Stimulated activated naive B cell treated with anti-CD40 and anti-IgM and Interleukin-4, amounts not matched to agents 10 μg/mL and 1 μg/mL and 100 μg/mL, for 72 hours (primary cell): ENCODE results near the gene KRT7.
"Not testable (repeated sequence)": the region's sequence is repeated elsewhere in the genome, so short reads cannot be mapped to it uniquely, and the experiment has no call there.

Experiments used
- ATAC-seq, 2 donors: fragments of 150-1000 bp; cut with Tn5 transposase; replicated peaks; 2 replicates each; pipeline ENCODE4 v1.10.0; 2021; ENCODE audit warnings: moderate library complexity in 1 of 2
- DNase-seq: peaks from one replicate; pipeline ENCODE4 v3.0.0; 2021
- H3K27ac Mint-ChIP-seq: one replicate; pipeline ENCODE4 v1.8.0; 2022; ENCODE audit warnings: mild to moderate bottlenecking, mixed read lengths
- H3K27me3 Mint-ChIP-seq, 2 donors: one replicate each; pipeline ENCODE4 v1.8.0; 2022; ENCODE audit warnings: mixed read lengths in 2 of 2
- H3K36me3 Mint-ChIP-seq, 2 donors: one replicate each; pipeline ENCODE4 v1.8.0; 2022; ENCODE audit warnings: mixed read lengths in 2 of 2, mild to moderate bottlenecking in 1 of 2
- H3K4me1 Mint-ChIP-seq, 2 donors: one replicate each; pipeline ENCODE4 v1.8.0; 2022; ENCODE audit warnings: mixed read lengths in 2 of 2, mild to moderate bottlenecking in 1 of 2
- H3K4me3 Mint-ChIP-seq, 2 donors: one replicate each; pipeline ENCODE4 v1.8.0; 2022; ENCODE audit warnings: mild to moderate bottlenecking in 2 of 2, mixed read lengths in 2 of 2, moderate library complexity in 1 of 2
- H3K9me3 Mint-ChIP-seq, 2 donors: one replicate each; pipeline ENCODE4 v1.8.0; 2022; ENCODE audit warnings: mixed read lengths in 2 of 2, mild to moderate bottlenecking in 1 of 2

KRT7 gene

DNA sequence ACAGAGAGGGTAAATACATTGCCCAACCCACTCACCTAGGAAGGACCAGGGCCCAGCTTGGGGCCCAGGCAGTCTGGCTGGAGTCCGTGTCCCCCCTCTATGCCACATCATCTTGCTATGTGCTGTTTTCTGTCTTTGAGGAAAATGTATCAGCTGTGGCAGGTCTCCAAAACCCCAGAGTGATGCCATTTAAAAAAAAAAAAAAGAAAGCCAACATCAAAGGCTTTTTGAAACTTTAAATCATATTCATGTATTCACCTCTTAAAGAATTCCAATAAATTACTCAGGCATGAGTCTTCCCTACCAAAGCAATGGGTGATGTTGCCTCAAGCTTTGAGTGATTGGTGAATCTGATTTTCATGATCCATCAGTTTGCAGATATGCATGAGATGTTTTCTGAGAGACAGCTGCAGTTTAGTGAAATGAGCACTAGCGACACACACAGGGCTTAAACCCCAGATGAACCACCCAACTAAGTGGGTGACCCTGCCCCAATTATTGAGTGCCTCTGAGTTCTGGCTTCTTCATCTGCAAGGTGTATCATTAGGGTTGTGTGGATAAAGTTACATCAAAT is 52.2 kb downstream of the KRT7 start:
- Mint-ChIP-seq H3K27ac (no peak overlapping the region), H3K27me3 (peaks cover 16 to 21% of the 10 kb centered on the region in 2 donors)
- no peak for DNase-seq

GRCh38 chr12:52285851-52286530 is 52.9 kb downstream of the KRT7 start:
- H3K9me3 Mint-ChIP-seq: no peaks in the 10 kb centered on the region
- DNase-seq (no peak), ATAC-seq (no peak)
- no peak overlapping the region for H3K4me3 Mint-ChIP-seq
- H3K27ac Mint-ChIP-seq: no peak overlapping the region
- H3K27me3 Mint-ChIP-seq: peaks cover 14 to 19% of the 10 kb centered on the region in 2 donors
- peaks cover 4 to 10% of the 10 kb centered on the region in 2 donors for H3K4me1 Mint-ChIP-seq
- no peaks in the 10 kb centered on the region for H3K36me3 Mint-ChIP-seq

More for the DNA sequence above, 52.2 kb downstream of the KRT7 start:
- Mint-ChIP-seq H3K4me3 (no peak overlapping the region), H3K4me1 (peaks cover 4 to 10% of the 10 kb centered on the region in 2 donors), H3K36me3 (no peaks in the 10 kb centered on the region), H3K9me3 (no peaks in the 10 kb centered on the region)
- ATAC-seq: no peak

- H3K9me3 Mint-ChIP-seq, H3K4me3 Mint-ChIP-seq, H3K27ac Mint-ChIP-seq, DNase-seq, ATAC-seq, H3K4me1 Mint-ChIP-seq, H3K36me3 Mint-ChIP-seq: not testable (repeated sequence)
- H3K27me3 Mint-ChIP-seq: peaks cover 19 to 27% of the 10 kb centered on the region in 2 donors
Measured at GRCh38 chr12:52286857-52287785, 54.1 kb downstream of the KRT7 start.

DNA sequence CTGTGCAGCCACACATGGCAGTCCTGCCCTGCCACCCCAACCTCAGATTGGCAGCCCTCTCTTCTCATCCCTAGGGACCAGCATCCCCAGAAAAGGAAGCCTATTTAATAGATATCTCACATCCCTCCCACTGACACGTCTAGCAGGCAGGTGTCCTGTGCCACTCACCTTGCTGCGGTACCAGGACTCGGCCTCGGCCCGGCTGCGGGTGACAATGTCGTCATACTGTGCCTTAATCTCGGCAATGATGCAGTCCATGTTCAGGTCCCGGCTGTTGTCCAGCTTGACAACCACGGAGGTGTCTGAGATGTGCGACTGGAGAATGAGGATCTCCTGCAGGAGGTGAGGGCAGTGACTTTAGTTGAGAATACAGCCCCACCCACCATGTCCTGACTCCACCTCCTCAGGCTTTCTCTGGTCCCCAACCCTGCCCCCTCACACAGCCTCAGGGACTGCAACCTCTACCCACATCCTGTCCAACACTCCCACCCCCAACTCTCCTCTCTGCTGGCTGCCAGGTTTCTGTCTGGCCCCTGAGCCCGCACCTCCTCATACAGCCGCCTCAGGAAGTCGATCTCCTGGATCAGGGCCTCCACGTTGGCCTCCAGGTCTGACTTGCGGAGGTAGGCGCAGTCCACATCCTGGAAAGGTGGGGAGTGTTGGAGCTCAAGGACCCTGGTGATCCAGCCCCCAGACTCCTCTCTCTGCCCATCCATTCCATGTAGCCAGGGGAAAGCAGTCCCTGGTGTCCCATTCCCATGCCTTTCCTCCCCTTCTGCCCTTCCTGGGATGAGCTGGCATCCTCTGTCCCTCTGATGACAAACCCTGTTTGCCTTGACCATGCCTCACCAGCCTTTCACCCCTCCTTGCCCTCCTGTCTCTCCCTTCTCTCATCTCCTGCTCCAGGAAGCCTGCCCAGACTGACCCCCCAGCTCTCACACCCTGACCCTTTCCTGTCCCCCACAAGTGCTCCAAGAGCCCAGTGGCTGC is 55.1 kb downstream of the KRT7 start:
- peak overlapping the region; percentile 25 for H3K27ac Mint-ChIP-seq
- not testable (repeated sequence) for H3K4me3 Mint-ChIP-seq, DNase-seq, H3K4me1 Mint-ChIP-seq, H3K36me3 Mint-ChIP-seq, H3K9me3 Mint-ChIP-seq
- H3K27me3 Mint-ChIP-seq: peaks cover 19 to 25% of the 10 kb centered on the region in 2 donors
- peak; percentile 59 to 75 for ATAC-seq

DNA sequence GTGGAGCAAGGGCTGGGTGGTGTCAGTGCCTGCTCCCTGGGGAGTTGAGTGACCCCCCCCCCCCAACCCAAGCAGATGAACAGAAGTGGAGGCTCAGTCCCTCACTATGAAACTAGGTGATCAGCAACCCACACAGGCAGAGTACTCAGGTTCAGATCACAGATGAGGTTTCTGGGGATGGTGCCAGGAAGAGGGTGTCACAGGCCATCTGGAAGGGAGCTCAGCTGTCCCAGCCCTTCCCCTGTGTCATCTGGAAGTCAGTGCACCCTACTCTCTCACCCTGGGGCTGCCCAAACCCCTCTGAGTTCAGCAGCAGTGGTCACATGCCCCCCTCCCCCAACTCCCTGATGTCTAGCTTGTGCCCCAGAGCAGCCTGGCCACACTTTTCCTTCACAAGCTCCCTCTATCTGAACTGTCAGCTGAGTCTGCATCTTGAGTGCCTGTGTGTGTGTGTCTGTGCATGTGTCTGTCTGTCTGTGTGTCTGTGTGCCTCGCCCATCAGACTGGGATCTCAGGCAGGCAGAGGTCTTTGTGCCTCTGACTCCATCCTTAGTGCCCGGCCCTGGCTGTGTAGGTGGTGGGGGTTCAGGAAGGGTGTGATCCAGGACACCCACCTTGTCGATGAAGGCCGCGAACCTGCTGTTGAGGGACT is 57.6 kb downstream of the KRT7 start:
- peaks cover 19 to 42% of the 10 kb centered on the region in 2 donors for H3K27me3 Mint-ChIP-seq
- not testable (repeated sequence) for DNase-seq, H3K36me3 Mint-ChIP-seq, H3K27ac Mint-ChIP-seq, ATAC-seq, H3K4me3 Mint-ChIP-seq, H3K9me3 Mint-ChIP-seq, H3K4me1 Mint-ChIP-seq

- Mint-ChIP-seq H3K4me3 (no peak within 1 kb of the TSS), H3K27ac (no peak within 1 kb of the TSS), H3K4me1 (peaks cover 4 to 10% of the 10 kb centered on the region in 2 donors), H3K36me3 (no peaks in the 10 kb centered on the region), H3K9me3 (no peaks in the 10 kb centered on the region), H3K27me3 (peaks cover 26 to 47% of the 10 kb centered on the region in 2 donors)
- DNase-seq: no peak
- ATAC-seq: no peak
Measured at GRCh38 chr12:52291267-52291935, 58.4 kb downstream of the KRT7 start, which contains the start of gene KRT81. KRT81 (minus strand) TSS chr12:52291534; CDS start chr12:52291465, 69 bp downstream.

GRCh38 chr12:52293926-52294325 is 60.9 kb downstream of the KRT7 start:
- ATAC-seq: no peak
- H3K9me3 Mint-ChIP-seq: no peaks in the 10 kb centered on the region
- H3K36me3 Mint-ChIP-seq: no peaks in the 10 kb centered on the region
- no peak for DNase-seq
- no peak overlapping the region for H3K4me3 Mint-ChIP-seq
- no peak overlapping the region for H3K27ac Mint-ChIP-seq
- H3K27me3 Mint-ChIP-seq: peaks cover 20 to 55% of the 10 kb centered on the region in 2 donors
- no peaks in the 10 kb centered on the region for H3K4me1 Mint-ChIP-seq

GRCh38 chr12:52294803-52295202 is 61.8 kb downstream of the KRT7 start:
- Mint-ChIP-seq H3K27ac (no peak overlapping the region), H3K36me3 (no peaks in the 10 kb centered on the region), H3K4me1 (no peaks in the 10 kb centered on the region), H3K9me3 (no peaks in the 10 kb centered on the region), H3K27me3 (peaks cover 20 to 58% of the 10 kb centered on the region in 2 donors), H3K4me3 (no peak overlapping the region)
- DNase-seq: no peak
- ATAC-seq: no peak

DNA sequence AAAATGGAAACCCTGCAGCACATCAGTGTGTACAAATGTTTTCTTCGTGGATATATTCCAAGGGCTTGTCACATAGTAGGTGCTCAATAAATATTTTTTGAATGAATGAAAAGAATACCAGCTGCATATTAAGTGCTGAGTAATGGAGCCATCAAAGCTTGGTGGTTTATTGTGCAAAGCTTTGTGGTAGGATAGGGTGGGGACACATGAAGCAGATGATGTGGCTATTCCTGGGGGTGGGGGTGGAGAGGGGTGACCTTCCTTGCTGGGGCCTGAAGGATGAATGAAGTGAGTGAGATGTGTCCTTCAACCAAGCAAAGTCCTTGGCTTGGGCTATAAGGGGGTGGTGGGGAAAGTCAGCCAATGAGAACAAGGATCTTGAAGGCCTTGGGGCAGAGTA is 62.6 kb downstream of the KRT7 start:
- Mint-ChIP-seq H3K36me3 (no peaks in the 10 kb centered on the region), H3K4me1 (no peaks in the 10 kb centered on the region), H3K4me3 (no peak overlapping the region), H3K27me3 (peaks cover 20 to 58% of the 10 kb centered on the region in 2 donors), H3K9me3 (no peaks in the 10 kb centered on the region), H3K27ac (no peak overlapping the region)
- ATAC-seq: no peak
- DNase-seq: no peak

DNA sequence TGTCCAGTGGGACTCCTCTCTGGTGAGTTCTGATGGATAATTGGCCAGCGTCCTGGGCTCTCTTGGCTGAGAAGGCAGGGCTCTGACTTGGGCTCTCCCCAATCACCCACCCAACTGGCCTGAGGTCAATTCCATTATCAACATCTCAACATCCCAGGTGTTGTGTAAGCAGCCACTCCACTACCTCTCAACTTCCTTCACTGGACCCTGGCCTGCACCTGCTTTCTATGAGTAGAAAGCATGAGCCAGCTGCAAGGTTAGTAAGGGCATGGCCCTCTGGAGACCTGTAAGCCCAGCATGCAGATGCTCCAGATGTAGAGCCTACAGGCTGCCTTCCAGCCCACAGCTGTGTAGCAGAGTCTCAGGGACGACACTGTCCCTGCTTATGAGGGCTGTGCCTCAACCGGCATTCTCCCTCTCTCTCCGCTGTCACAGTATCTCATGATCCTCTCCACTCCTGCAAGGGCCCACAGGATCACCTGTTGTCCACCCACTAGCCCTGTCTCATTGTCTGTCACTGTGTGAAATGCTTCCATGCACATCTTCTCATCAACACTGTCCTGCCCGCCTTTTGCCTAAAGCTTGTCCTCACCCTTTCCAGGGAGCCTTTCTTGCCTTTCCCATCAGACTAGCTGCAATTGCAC is 63.7 kb downstream of the KRT7 start:
- Mint-ChIP-seq H3K27ac (no peak overlapping the region), H3K27me3 (peaks cover 21 to 58% of the 10 kb centered on the region in 2 donors), H3K4me3 (no peak overlapping the region), H3K9me3 (no peaks in the 10 kb centered on the region), H3K36me3 (no peaks in the 10 kb centered on the region), H3K4me1 (no peaks in the 10 kb centered on the region)
- DNase-seq: no peak
- ATAC-seq: no peak
